GM12864 (cell line): ENCODE measurements around the gene GSK3A.

ENCODE experiments used
- DNase-seq: peaks from one replicate; pipeline ENCODE4 v3.0.0-alpha.2; 2011; ENCODE audit warnings: low read depth
- H3K4me3 ChIP-seq: 2 replicates; pipeline ENCODE4 v1.5.1; 2011; ENCODE audit warnings: mild to moderate bottlenecking, low read depth, low read length, control low read depth
- TF ChIP-seq, protein P1 (sequence below): IDR thresholded peaks from 2 replicates; pipeline ENCODE4 v1.5.1; 2011; ENCODE audit warnings: low read depth, mild to moderate bottlenecking, moderate library complexity, low read length, control low read depth, inconsistent platforms; ENCODE audit errors: missing control alignments

GSK3A gene

DNA sequence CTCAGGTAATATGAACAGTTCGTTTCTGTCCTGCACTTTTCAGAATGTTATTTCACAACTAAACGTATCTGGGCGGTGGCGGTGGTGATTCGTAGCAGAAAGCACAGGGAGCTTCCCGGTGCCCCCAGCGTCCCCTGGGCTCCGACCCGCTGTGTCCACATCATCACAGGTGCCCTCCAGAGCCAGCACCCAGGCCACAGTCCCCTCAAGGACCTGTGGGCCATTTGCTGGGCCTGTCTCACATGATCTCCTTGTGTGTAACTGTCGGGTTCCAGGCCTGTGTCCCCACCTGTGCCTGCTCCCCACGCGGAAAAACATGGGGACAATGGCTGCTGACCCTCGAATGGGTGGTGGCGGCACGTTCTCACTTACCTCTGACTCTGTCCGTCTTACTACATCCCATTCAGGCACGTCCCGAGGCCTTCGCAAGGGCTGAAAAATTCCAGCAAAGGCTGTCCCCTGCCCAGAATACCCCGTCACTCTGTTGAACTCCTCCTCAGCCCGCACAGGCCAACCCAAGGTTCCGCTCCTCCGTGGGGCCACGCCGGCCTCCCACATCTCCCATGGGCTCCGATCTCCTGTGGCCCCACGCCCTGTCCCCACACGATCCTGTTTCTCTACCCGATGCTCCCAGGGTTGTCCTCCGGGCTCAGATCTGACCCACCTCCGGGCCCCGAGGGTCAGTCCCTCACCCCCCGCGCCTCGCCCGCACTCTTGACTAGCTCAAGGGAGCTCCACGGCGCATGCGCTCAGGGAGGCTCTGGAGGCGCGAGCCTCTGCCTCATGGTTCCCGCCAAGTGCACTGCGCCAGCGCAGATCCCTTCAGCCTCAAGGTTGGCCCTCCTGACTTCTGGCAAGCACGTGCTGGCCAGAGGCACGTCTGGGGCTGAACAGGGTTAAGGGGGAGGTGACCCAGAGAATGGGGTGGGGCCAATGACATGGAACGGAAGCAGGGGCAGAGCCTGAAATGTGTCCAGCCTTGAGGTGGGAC, 46.1 kb downstream of the GSK3A start:
- H3K4me3 ChIP-seq = no peak overlapping the region
- TF ChIP-seq, protein P1, sequence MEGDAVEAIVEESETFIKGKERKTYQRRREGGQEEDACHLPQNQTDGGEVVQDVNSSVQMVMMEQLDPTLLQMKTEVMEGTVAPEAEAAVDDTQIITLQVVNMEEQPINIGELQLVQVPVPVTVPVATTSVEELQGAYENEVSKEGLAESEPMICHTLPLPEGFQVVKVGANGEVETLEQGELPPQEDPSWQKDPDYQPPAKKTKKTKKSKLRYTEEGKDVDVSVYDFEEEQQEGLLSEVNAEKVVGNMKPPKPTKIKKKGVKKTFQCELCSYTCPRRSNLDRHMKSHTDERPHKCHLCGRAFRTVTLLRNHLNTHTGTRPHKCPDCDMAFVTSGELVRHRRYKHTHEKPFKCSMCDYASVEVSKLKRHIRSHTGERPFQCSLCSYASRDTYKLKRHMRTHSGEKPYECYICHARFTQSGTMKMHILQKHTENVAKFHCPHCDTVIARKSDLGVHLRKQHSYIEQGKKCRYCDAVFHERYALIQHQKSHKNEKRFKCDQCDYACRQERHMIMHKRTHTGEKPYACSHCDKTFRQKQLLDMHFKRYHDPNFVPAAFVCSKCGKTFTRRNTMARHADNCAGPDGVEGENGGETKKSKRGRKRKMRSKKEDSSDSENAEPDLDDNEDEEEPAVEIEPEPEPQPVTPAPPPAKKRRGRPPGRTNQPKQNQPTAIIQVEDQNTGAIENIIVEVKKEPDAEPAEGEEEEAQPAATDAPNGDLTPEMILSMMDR = no peak
- DNase-seq = no peak

DNA sequence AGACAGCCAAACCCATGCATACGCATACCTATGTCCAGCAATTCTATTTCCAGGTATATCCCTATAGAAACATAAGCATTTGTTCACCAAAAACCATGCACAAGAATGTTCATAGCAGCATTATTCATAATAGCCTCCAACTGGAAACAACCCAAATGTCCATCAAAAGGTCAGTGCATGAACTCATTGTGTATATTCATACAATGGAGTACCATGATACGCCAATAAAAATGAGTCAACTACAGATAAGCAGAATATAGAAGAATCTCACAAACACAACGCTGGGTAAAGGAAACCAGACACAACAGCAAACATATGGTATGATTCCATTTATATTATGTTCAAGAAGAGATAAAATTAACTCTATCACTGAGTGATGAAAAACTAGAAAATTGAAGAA, 48.7 kb downstream of the GSK3A start:
- no peak overlapping the region for H3K4me3 ChIP-seq
- no peak for DNase-seq
- TF ChIP-seq, protein P1 = no peak

DNA sequence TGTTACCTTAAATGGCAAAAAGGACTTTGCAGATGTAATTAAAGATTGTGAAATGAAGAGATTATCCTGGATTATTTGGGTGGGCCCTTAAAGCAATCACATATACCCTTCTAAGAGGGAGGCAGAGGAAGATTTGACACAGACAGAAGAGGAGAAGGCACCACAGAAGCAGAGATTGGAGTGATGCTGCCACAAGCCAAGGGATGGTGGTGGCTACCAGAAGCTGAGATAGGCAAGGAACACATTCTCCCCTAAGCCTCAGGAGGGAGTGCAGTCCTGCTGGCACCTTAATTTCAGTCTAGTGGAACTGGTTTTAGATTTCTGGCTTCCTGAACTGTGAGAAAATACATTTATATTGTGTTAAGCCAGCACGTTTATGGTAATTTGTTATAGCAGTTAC, 49.1 kb downstream of the GSK3A start:
- TF ChIP-seq, protein P1 = no peak
- H3K4me3 ChIP-seq = no peak overlapping the region
- DNase-seq = no peak

DNA sequence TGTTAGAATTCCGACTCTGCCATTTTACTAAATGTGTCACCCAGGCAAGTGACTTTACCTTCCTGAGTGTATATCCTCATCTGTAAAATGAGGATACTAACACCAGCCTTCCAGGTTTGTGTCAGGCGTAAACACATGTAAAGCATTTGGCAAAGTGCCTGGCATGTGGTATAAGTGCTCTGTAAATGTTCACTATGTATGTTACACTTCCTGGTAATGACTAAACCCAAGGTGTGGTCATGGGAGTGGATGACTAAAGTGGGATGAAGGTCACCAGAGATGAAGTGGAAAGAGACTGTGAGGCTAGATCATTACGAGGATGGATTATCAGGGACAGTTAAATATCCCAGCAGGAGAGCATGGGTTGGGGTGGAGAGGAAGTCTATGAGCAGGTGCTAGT, 50.5 kb downstream of the GSK3A start:
- no peak for DNase-seq
- TF ChIP-seq, protein P1 = no peak
- no peak overlapping the region for H3K4me3 ChIP-seq

DNA sequence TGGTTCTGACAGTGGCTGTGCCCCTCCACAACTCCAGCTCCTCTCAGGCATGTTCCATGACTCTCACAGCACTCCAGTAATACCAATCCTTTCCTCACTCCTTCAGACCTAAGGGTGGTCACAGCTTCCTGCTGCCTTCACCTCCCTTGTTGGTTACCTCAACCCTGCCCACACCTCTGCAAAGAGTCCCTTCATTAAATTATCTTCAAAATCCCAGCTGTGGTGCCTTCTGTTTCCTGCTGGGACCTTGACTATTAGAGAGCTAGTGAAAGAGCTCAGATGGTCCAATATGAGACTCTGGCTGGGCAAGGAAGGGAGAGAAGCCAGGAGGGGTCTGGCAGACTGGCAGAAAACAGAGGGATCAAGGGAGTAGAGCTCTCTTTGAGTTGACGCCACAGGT, 51.1 kb downstream of the GSK3A start:
- no peak for DNase-seq
- no peak overlapping the region for H3K4me3 ChIP-seq
- TF ChIP-seq, protein P1 = no peak

DNA sequence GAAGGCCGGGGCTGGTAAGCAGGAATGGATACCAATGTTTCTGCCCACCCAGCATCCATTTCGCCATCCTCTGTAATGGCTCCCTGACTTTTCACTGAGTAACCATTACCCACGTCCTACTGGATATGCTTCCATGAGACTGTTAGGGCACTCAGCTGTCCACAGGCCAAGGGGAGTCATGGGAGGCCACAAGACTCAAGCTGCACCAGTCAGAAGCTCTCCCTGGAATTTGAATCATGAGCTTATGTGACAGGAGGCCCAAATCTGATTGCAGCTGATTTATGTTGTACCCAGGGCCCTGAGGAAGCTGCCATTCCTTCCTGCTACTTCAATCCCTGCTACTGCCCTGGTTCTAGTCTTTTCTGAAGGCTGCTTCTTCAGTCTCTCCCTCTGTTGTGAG, 53.3 kb downstream of the GSK3A start:
- no peak overlapping the region for H3K4me3 ChIP-seq
- TF ChIP-seq, protein P1 = no peak
- no peak for DNase-seq

DNA sequence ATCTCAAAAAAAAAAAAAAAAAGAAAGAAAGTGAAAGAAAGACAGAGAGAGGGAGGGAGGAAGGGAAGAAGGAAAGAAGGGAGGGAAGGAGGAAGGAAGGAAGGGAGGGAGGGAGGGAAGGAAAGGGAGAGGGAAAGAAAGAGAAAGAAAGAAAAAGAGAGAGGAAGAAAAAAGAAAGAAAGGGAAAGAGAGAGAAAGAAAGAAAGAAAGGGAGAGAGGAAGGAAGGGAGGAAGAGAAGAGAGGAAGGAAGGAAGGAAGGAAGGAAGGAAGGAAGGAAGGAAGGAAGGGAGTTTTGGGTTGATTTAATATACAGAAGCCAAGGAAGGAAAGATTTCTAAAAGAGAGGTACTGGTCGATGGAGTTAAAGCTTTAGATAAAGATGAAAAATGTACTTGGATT, 53.7 kb downstream of the GSK3A start:
- no peak for DNase-seq
- TF ChIP-seq, protein P1 = no peak
- H3K4me3 ChIP-seq = no peak overlapping the region
